GM12873 (cell line): ENCODE measurements around the gene VEPH1.

Source experiments
- CTCF ChIP-seq: IDR thresholded peaks from 2 replicates; pipeline ENCODE4 v1.5.1; 2012; ENCODE audit warnings: low read depth, mild to moderate bottlenecking, moderate library complexity, low read length, control low read depth; ENCODE audit not compliant: insufficient read depth; ENCODE audit errors: missing control alignments

The VEPH1 gene

GRCh38 chr3:157472648-157473047 is 30.6 kb downstream of the VEPH1 start:
- no peak for TF ChIP-seq CTCF

GRCh38 chr3:157471064-157471463 is 32.2 kb downstream of the VEPH1 start:
- no peak for TF ChIP-seq CTCF

- TF ChIP-seq CTCF: no peak
Observed at GRCh38 chr3:157469561-157470294, 33.5 kb downstream of the VEPH1 start.

- TF ChIP-seq CTCF: no peak
Observed at GRCh38 chr3:157467200-157467599, 36.0 kb downstream of the VEPH1 start.

- TF ChIP-seq CTCF: no peak
Observed at GRCh38 chr3:157465741-157466140, 37.5 kb downstream of the VEPH1 start.

GRCh38 chr3:157464321-157464720 is 38.9 kb downstream of the VEPH1 start:
- TF ChIP-seq CTCF: no peak

- no peak for TF ChIP-seq CTCF
Observed at GRCh38 chr3:157463816-157464215, 39.4 kb downstream of the VEPH1 start.
